ENCODE data around the gene PDE6D.

- TF ChIP-seq CTCF (IDR thresholded peaks at IDR 0.05), result no peak
- no peak for TF ChIP-seq POLR2A (IDR thresholded peaks at IDR 0.05)
These were observed 96.5 kb downstream of the PDE6D start for GRCh38 chr2:231684314-231685223.
